Left lobe of liver (tissue), 2 donors: ENCODE data around the gene MCAT. TPM values are rescaled to one million over a fixed set of nuclear protein-coding genes. Genes with fewer than 3 reads are reported as not detected.

Experiments used
- ATAC-seq: fragments of 200-7000 bp; cut with Tn5 transposase; one replicate; pipeline ENCODE4 v1.9.1; 2020; ENCODE audit warnings: mild to moderate bottlenecking, moderate library complexity
- DNase-seq: peaks from one replicate; pipeline ENCODE4 v3.0.0-alpha.2; 2020; ENCODE audit warnings: low spot score
- total RNA-seq: library from RNA; stranded (reverse); gene quantifications from one replicate; pipeline ENCODE4 v1.2.1, GENCODE V29; 2021
- donor health status: DM: no; HTN: no; CAD: no; lungs with moderate emphysema.
- donor health status: DM: no; HTN: yes; CAD: no.

MCAT gene
- total RNA-seq, 1 donor from 2014 or later = 13.6 TPM

- ATAC-seq = no peak
- no peak for DNase-seq
Measured at GRCh38 chr22:43096420-43096819, 46.8 kb downstream of the MCAT start.

- DNase-seq = no peak
- no peak for ATAC-seq
Measured at GRCh38 chr22:43094551-43094950, 48.6 kb downstream of the MCAT start.

- ATAC-seq (peak; percentile 13), DNase-seq (peak; percentile 59)
Measured at GRCh38 chr22:43094085-43094484, 49.1 kb downstream of the MCAT start.

- no peak for ATAC-seq
- no peak for DNase-seq
Measured at GRCh38 chr22:43092085-43092484, 51.1 kb downstream of the MCAT start.

GRCh38 chr22:43090130-43090789, 52.9 kb downstream of the MCAT start:
- ATAC-seq = peak; percentile 73
- DNase-seq = peak; percentile 63

GRCh38 chr22:43088984-43089717, 54.0 kb downstream of the MCAT start, which contains the start of gene TTLL1:
TSS of gene TTLL1 (minus strand) at chr22:43089391. CDS start at chr22:43075586, 13,805 bp downstream.
- peak; percentile 95 for ATAC-seq
- DNase-seq = peak; percentile 90

GRCh38 chr22:43088627-43088983, 54.6 kb downstream of the MCAT start:
- DNase-seq (no peak), ATAC-seq (no peak)

- no peak for DNase-seq
- ATAC-seq = no peak
Measured at GRCh38 chr22:43085658-43086606, 57.3 kb downstream of the MCAT start.

Other genes starting within 250 kb of the MCAT start
- gene PACSIN2, start 128.2 kb downstream of the MCAT start, total RNA-seq = 23.8 TPM
- 0.65 TPM for gene TTLL1, start 54.0 kb downstream of the MCAT start, total RNA-seq
- 0.25 TPM for gene BIK, start 32.6 kb downstream of the MCAT start, total RNA-seq
- gene TSPO, start 8.2 kb upstream of the MCAT start, total RNA-seq = 32.2 TPM
- gene TTLL12, start 43.7 kb upstream of the MCAT start, total RNA-seq = 26.6 TPM
- 2.9 TPM for gene SCUBE1, start 200.0 kb upstream of the MCAT start, total RNA-seq